HG03469 (cell line): ENCODE results near the gene ODAD2.
"Not testable (repeated sequence)": the region's sequence is repeated elsewhere in the genome, so short reads cannot be mapped to it uniquely, and the experiment has no call there.

Experiments used
- ATAC-seq: cut with Tn5 transposase; IDR thresholded peaks from one replicate; pipeline ENCODE4 v1.9.1; 2021; ENCODE audit warnings: mild to moderate bottlenecking, moderate library complexity, moderate number of reproducible peaks; ENCODE audit not compliant: unreplicated experiment

Gene ODAD2

DNA sequence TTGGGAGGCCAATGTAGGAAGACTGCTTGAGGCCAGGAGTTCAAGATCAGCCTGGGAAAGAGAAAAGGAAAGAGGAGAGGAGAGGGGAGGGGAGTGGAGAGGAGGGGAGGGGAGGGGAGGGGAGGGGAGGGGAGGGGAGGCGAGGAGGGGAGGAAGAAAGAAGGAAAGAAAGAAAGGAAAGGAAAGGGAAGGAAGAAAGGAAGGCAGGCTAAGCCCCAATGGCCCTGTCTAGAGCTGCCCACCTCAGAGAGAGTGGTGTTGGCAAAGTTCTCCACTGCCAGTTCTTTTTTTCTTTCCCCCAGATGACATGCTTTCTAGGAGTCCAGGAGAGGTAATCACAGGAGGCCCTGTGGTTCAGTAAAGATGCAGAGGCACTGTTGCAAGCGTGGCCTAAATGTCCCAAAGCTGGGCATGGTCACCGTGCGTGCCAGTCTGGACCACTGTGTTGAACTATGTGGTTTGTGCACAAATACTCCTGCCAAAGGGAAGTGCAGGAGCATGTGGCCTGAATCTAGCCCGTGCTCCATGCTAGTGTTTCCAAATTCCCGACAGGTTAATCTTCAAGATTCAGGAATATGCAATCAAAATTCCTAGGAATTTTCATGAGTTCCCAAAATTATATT is 39.7 kb downstream of the ODAD2 start:
- ATAC-seq = no peak

DNA sequence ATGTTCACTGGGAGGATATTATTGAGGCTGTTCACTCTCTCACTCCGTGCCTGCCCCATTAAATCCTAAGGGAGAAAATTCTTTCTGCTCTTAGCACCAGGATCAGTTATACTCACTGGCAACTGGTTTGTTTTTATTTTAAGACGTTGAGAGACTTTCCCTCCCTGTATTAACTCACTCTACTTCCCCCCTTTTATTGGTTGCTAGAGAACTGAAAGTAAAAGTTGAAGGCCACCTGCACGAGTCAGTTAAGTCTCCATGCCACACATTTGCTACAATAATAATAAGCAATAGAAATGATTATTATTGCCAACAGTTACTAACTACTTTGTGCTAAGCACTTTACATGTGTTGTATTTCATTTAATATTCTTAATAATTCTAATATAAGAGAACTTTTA is 40.5 kb downstream of the ODAD2 start:
- not testable (repeated sequence) for ATAC-seq

DNA sequence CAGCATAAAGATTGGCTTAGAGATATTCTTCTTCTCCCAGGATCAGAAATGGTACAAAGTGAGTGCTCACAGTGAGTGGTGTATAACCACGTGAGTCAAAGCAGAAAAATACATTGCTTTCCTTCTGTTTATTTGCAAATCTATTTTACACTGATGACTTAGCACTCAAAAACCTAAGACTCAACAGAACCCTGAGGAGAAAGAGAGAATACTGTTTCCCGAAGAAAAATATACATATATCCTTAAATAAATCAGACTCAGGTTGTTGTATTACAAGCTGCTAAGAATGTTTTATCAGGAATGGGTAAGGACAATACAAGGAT is 48.7 kb downstream of the ODAD2 start:
- ATAC-seq = no peak

DNA sequence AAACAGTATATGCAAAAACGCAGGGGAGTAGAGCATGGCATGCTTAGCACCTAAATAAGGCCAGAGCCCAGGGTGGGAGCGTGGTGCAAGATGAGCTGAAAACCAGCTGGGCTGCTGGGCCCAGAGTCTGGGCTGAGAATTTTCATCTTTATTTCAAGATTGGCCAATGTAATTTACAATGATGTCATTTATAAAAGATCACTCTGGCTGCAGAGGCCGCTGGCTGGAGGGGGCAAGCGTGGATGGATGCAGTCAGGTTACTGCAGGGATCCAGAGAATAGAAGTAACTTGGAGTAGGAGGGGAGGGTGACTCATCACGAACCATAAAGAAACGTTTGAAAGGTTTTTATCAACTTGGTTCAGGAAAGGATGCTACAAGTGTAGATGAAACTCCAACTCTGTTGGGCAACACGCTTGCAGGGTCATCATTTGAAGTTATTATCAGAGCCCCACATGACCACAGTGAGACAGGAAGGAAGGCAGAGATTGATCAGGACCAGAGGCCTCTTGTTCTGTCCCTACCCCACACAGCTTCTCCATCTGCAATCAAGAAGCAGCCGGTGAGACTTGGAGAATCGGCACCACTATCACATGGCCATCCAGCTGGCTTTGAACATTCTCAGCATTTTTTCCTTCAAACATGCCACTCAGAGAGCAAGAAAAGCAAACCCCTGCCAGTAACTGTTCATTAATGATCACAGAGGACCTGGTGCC is 49.2 kb downstream of the ODAD2 start:
- no peak for ATAC-seq

DNA sequence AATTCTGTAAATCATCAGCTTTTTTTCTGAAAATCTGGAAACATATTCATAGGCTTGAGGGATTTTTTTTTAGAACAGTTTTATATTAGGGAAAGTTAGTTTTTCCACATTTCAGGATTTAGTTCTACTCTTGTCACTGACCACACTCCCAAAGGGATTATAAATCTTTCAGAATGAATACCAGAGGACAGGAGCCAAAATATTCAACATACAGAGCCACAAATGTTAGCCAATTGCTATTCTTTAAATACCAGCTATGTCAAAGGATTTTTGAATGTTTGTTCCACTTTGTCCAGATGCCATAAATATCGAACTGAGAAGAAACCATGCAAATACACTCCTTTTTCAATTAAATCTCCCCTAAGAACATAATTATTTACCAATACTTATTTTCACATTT is 50.7 kb downstream of the ODAD2 start:
- no peak for ATAC-seq

DNA sequence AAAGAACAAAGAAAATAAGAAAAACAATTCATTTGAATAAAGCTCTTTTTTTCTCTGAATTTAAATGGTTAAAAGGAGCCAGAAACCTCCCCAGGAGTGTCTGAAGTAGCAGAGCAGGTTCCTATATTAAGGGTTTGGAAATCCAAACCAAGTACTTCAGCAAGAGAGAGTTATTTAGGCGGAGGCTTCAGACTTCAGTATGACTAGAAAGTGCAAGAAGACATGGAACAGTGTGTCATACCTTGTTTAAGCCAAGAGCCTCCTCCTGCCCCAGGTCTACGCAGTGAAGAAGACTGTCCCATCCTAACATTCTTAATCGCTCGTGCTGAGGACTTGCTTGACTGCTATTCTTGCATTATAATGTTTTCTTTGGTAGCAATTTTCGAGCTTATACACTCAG is 51.3 kb downstream of the ODAD2 start:
- ATAC-seq = no peak

DNA sequence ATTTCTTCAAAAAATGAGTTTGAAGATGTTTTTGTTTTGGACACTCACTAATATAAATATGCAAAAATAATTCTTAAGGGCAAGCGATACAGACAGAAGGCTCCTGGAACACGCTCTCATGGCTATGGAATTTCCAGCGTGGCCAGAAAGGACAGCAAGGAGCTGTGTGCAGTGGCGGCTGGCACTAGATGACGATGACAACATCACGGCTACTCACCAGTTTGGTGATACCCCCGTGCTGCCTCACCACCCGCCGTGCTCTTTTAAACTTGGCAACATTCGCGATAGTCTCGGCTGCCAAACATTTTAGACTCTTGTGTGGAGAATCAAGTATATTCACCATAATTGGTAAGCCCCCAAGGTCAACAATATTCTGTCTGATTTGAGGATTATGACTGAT is 54.9 kb downstream of the ODAD2 start:
- ATAC-seq = no peak

DNA sequence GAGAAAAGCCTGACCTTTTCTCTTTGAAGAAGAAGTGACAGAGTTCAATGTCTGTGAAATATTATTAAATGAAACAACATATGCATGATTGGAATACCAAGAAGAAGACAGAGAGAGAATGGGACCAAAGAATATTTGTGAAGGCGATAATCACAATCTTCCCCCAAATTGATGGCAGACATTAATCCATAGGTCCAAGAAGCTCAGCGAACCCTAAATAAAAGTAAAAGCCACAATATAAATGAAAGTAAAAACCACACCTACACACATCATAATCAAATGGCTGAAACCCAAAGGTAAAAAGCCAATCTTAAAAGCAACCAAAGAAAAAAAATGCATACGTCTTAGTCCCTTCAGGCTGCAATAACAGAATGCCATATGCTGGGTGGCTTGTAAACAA is 84.0 kb downstream of the ODAD2 start:
- no peak for ATAC-seq

DNA sequence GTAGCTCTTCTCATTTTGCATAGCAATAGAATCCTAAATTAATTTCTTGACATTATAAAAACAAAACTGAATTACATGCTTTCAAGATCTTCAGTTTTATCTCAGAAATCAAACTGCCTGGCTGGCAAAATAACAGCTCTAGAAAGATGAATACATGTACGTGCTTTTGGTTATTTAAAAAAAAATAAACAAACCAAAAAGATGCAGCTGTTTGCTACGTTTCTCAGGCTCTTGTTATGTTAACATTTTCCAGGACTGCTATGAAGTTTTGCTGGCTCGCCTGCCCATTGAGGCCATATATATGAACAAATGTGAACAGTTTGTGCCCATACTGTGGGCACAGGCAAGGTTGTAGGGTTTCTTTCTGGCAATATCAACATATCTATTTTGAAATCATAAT is 86.6 kb downstream of the ODAD2 start:
- no peak for ATAC-seq

DNA sequence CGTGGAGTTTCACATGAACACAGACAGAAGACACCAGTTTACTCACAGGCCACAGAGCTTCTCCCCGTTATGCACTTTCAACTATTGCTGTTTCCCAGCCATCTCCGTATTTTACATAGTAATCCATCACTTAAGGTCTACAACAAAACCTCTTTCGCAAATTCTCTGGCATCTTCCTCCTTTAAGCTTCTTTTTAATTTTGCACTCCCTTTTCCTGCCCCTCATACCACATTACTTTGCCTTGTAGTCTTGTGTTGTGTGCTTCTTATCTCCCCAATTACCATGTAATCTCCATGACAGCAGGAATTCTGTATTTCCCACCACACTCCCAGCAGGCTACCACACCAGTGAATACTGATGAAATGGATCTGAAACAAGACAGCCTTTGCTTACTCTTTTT is 87.3 kb downstream of the ODAD2 start:
- ATAC-seq = no peak

DNA sequence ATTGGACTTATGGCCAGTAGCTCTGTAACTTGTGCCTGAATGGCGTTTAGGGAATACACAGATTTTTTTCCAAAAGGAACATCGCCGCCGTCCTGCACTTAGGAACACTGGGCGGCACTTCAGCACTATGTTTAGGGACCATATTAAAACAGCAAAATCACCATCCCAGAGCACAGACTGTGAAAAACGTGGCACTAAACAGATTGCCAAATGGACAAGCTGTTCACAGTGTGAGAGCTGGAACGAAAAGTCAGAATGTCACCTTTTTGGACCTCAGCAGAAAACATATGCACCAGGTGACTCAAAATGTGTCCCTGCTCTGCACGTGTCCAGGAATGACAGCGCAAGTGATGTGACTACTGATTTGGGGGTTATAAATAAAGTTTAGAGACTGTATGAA is 87.9 kb downstream of the ODAD2 start:
- no peak for ATAC-seq

DNA sequence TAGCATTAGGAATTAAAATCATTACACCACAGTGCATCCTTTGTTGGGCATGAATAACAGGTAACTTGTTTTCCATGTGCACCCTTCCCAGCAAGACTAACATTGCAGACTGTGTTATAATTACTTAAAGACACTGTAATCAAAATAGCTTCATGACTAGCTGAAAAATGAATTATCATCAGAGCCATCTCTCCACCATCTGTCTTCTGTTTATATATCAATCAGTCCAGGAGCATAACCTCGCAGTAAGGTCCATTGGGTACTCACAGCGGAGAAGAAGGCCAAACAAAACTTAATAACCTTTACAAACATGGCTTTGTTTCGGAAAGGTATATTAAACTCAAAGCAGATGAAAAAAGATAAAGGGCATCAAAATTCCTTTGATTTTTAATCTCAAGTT is 90.6 kb downstream of the ODAD2 start:
- ATAC-seq = no peak

DNA sequence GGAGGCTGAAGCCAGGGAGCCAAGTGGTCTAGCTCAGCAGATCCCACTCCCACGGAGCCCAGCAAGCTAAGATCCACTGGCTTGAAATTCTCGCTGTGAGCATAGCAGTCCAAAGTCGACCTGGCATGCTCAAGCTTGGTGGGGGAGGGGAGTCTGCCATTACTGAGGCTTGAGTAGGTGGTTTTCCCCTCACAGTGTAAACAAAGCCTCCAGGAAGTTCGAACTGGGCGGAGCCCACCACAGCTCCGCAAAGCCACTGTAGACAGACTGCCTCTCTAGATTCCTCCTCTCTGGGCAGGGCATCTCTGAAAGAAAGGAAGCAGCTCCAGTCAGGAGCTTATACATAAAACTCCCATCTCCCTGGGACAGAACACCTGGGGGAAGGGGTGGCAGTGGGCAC is 99.4 kb downstream of the ODAD2 start:
- not testable (repeated sequence) for ATAC-seq

DNA sequence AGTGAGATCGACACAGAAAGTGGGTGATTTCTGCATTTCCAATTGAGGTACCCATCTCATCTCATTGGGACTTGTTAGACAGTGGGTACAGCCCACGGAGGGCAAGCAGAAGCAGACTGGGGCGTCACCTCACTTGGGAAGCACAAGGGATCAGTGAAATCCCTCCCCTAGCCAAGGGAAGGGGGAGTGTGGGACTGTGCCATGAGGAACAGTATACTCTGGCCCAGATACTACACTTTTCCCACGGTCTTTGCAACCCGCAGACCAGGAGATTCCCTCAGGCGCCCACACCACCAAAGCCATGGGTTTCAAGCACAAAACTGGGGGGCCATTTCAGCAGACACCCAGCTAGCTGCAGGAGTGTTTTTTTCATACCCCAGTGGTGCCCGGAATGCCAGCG is 99.8 kb downstream of the ODAD2 start:
- no peak for ATAC-seq

DNA sequence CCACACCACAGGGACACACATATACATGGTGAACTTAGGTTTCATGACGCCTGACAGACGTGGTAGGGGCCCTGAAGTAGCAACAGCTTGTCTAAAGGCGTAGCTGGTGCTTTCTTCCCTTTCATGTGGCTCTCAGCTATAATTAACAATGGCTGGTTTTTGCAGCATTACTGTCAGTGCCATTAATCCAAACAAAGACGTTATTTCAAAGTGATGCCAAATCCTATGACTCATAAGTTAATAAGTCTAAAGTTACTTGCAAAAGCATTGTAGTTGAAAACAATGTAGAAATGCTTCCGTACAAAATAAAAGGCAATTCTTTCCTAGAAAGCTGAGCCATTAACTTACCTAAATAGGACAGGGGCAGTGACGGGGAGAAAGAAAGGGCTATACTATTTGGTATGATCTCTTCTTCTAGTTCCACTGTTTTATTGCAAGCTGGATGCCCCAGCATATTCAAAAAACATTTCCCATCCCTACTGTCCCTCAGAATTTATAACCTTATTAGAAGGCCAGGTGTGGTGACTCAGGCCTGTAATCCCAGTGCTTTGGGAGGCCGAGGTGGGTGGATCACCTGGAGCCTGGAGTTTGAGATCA is 105.4 kb downstream of the ODAD2 start:
- ATAC-seq = no peak

DNA sequence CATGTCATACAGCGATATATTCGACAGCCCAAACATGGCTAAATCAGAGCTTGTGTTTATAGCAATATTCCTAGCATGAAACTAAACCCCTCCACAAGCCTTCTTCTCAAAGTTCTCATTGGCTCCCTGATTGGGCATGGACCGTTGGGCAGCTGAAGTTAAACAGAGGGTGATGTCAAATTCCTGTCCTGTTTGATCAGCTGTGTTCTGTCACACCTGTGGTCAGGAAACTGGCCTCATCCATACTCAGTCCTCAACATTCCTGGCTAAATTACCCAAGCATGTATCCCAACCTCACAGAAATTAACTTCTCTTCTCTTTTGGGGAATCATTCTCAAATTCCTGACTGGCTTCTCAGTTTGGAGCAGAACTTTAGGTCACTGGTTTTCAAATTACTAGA is 107.9 kb downstream of the ODAD2 start:
- ATAC-seq = no peak

DNA sequence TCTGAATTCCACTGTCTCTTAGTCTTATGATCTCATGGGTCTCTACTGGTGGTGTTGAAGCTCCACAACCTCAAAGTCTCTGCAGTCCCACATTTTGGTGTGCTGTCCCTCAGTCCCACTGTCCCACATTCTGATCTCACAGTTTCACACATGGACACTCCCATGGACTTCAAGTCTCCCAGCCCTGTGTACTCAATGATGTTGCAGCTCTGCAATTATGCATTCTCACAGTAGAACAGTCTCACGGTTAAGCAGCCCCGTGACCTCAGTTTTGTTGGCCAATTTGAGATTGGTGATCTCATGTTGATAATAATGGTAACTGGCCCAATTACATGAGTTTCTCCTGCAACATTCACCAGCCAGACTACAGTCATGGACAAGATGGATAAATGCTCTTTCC is 109.4 kb downstream of the ODAD2 start:
- no peak for ATAC-seq

DNA sequence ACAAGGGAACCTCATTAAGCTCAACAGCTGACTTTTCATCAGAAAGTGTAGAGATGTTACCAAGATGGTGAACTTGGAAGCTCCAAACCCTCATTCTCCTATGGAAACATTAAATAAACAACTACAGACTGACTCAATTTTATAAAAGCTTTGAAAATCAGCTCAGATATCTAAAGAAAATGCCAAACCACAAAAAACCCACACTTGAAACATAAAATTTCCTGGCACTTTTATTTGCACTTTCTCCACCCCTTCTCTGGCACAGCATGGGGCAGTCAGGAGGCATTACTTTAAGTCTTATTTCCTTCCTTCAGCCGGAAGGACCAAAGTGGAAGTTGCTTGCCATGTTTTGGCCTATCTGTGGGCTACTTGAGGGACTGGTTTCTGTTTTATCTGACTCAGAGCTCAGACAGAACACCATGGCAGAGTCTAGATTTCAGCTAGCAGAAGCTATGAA is 114.7 kb downstream of the ODAD2 start:
- ATAC-seq = no peak

DNA sequence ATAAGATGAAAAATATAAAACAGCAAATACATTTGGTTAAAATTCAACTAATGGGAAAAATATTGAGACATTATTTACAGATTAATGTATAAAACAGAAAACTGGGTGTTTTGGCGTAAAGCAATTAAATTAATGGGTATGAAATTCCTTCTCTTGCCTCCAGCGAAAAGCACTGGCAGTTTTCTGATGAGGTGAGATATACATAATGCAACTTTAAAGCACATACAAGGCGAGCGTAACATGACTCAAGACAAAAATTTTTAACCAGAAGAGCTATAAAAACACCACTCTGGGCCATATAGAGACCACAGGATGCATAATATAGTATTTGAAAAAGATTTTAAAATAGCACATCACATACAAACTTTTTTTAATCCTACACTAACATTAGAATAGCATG is 120.6 kb downstream of the ODAD2 start:
- no peak for ATAC-seq

DNA sequence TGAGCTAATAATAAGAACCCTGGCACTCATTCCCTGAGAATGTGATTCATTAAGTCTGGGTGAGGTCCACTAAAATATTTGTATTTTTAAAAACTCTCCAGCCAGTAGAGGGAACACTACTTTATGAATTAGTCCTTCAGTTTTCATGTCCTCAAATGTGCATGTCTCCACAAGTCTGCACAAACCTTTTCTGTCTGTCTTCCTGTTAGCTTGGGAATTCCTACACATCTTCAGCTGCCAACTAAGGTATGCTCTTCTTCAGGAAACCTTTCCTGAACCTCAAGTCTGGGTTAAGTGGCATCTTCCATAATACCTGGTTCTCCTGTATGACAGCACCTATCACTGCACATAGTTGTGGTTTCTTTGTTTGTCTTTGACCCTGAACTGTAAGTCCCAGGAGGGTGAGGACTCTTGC is 133.7 kb downstream of the ODAD2 start:
- no peak for ATAC-seq

DNA sequence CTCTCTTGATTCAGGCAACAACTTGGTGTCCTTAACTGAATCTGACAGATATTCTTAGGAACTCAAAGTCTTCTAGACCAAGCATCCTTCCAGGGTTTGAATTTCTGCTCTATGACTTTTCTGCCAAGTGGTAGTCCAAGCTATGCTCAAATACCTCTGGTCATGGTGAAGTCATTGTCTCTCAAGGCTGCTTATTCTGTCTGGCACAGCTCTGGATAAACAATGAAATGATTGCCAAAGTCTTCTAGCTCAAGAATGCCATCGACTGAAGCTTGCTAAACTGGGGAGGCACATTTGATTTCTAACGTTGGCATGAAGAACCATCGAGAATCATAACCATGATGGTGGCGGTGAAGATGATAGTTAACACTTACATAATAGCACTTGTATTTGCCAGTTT is 137.1 kb downstream of the ODAD2 start:
- ATAC-seq = no peak

DNA sequence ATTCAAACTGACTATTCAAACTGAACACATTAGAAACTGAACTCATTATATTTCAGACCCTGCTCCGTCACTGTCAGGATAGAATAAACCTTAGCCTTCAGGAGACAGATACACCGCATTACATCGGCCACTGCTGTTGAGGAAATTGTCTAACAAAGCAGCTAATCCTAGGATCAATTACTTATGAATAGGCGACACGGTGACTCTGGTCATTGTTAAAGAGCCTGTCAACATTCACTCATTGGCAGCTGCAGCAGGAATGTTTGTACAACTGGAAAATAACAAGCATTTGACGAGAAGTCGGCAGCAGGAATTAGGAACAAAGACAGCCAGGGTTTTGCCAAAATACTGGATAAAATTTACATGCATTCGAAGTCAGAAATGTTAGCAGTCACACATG is 141.3 kb downstream of the ODAD2 start:
- ATAC-seq = no peak

DNA sequence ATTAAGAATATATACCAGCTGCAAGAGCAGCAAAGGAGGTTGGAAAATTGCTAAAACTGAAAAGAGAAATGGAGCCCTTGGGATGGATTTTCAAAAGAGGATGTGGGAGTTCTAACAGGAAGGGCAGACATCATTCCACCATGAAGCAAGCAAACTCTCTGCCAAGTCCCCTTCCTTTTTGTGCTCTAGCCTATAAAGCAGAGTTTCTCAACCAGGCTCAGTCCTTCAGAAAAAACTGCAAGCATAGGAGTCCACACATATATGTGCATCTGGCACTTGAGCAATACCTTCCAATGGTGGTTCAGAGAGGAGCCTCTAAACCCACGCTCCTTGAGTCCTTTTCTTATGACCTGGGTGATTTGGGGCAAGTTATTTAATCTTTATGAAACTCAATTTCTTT is 154.7 kb downstream of the ODAD2 start:
- no peak for ATAC-seq
